WTC11 (cell line): ENCODE data around the gene POLDIP2.

Source experiments
- CREM ChIP-seq: sonication (generic); formaldehyde crosslinking; IDR thresholded peaks from 2 replicates; pipeline ENCODE4 v1.8.1; 2022; ENCODE audit warnings: mild to moderate bottlenecking, missing genetic modification reagents, moderate library complexity
- FOXK1 ChIP-seq: sonication (generic); formaldehyde crosslinking; IDR thresholded peaks from 2 replicates; pipeline ENCODE4 v1.8.0; 2022; ENCODE audit warnings: mild to moderate bottlenecking, moderate library complexity, missing genetic modification reagents
- JUN ChIP-seq: sonication (generic); formaldehyde crosslinking; IDR thresholded peaks from 2 replicates; pipeline ENCODE4 v1.8.0; 2023; ENCODE audit warnings: mild to moderate bottlenecking, missing genetic modification reagents
- NFYB ChIP-seq: sonication (generic); formaldehyde crosslinking; conservative IDR thresholded peaks from 2 replicates; pipeline ENCODE4 v1.8.0; 2022; ENCODE audit warnings: low read depth, missing genetic modification reagents
- SP1 ChIP-seq: sonication (generic); formaldehyde crosslinking; conservative IDR thresholded peaks from 2 replicates; pipeline ENCODE4 v1.8.1; 2022; ENCODE audit warnings: missing genetic modification reagents
- ZNF416 ChIP-seq: fragments of 250-450 bp; sonication (Bioruptor Pico); IDR thresholded peaks from 2 replicates; pipeline ENCODE4 v1.9.0; 2021; ENCODE audit warnings: mild to moderate bottlenecking, inconsistent platforms
- TF ChIP-seq, protein P1 (sequence below): sonication (generic); formaldehyde crosslinking; IDR thresholded peaks from 2 replicates; pipeline ENCODE4 v1.8.1; 2023; ENCODE audit warnings: mild to moderate bottlenecking, missing genetic modification reagents, borderline replicate concordance
- TF ChIP-seq, protein P2 (sequence below): fragments of 200-600 bp; IDR thresholded peaks from 2 replicates; pipeline ENCODE4 v1.8.0; 2022; ENCODE audit warnings: antibody characterized with exemption
- TF ChIP-seq, protein P3 (sequence below): sonication (generic); formaldehyde crosslinking; IDR thresholded peaks from 2 replicates; pipeline ENCODE4 v1.8.1; 2023; ENCODE audit warnings: mild to moderate bottlenecking, missing genetic modification reagents, moderate library complexity

DNA sequence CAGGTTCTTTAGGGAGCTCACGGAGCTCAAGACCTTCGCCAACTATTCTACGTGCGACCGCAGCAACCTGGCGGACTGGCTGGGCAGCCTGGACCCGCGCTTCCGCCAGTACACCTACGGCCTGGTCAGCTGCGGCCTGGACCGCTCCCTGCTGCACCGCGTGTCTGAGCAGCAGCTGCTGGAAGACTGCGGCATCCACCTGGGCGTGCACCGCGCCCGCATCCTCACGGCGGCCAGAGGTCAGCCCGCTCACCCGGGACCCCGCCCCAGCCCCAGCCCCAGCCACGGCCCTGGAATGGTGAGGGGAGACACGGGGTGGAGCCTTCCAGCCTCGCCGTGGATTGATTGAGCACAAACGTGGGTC, 27.7 kb upstream of the POLDIP2 start:
- TF ChIP-seq, protein P1, sequence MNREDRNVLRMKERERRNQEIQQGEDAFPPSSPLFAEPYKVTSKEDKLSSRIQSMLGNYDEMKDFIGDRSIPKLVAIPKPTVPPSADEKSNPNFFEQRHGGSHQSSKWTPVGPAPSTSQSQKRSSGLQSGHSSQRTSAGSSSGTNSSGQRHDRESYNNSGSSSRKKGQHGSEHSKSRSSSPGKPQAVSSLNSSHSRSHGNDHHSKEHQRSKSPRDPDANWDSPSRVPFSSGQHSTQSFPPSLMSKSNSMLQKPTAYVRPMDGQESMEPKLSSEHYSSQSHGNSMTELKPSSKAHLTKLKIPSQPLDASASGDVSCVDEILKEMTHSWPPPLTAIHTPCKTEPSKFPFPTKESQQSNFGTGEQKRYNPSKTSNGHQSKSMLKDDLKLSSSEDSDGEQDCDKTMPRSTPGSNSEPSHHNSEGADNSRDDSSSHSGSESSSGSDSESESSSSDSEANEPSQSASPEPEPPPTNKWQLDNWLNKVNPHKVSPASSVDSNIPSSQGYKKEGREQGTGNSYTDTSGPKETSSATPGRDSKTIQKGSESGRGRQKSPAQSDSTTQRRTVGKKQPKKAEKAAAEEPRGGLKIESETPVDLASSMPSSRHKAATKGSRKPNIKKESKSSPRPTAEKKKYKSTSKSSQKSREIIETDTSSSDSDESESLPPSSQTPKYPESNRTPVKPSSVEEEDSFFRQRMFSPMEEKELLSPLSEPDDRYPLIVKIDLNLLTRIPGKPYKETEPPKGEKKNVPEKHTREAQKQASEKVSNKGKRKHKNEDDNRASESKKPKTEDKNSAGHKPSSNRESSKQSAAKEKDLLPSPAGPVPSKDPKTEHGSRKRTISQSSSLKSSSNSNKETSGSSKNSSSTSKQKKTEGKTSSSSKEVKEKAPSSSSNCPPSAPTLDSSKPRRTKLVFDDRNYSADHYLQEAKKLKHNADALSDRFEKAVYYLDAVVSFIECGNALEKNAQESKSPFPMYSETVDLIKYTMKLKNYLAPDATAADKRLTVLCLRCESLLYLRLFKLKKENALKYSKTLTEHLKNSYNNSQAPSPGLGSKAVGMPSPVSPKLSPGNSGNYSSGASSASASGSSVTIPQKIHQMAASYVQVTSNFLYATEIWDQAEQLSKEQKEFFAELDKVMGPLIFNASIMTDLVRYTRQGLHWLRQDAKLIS (CRISPR knock-in tag), result no peak
- TF ChIP-seq JUN (CRISPR knock-in tag) (no peak), NFYB (CRISPR knock-in tag) (no peak), SP1 (CRISPR knock-in tag) (no peak), ZNF416 (CRISPR knock-in tag) (no peak), FOXK1 (CRISPR knock-in tag) (no peak), CREM (CRISPR knock-in tag) (0 out of 2 replicates have a peak, but pooled peaks have one; percentile 4)
- TF ChIP-seq, protein P2, sequence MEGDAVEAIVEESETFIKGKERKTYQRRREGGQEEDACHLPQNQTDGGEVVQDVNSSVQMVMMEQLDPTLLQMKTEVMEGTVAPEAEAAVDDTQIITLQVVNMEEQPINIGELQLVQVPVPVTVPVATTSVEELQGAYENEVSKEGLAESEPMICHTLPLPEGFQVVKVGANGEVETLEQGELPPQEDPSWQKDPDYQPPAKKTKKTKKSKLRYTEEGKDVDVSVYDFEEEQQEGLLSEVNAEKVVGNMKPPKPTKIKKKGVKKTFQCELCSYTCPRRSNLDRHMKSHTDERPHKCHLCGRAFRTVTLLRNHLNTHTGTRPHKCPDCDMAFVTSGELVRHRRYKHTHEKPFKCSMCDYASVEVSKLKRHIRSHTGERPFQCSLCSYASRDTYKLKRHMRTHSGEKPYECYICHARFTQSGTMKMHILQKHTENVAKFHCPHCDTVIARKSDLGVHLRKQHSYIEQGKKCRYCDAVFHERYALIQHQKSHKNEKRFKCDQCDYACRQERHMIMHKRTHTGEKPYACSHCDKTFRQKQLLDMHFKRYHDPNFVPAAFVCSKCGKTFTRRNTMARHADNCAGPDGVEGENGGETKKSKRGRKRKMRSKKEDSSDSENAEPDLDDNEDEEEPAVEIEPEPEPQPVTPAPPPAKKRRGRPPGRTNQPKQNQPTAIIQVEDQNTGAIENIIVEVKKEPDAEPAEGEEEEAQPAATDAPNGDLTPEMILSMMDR, result no peak
- TF ChIP-seq, protein P3, sequence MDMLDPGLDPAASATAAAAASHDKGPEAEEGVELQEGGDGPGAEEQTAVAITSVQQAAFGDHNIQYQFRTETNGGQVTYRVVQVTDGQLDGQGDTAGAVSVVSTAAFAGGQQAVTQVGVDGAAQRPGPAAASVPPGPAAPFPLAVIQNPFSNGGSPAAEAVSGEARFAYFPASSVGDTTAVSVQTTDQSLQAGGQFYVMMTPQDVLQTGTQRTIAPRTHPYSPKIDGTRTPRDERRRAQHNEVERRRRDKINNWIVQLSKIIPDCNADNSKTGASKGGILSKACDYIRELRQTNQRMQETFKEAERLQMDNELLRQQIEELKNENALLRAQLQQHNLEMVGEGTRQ, result no peak
